HG03442 (cell line): ENCODE data around the gene KCNMB2.
"Not testable (repeated sequence)": the region's sequence is repeated elsewhere in the genome, so short reads cannot be mapped to it uniquely, and the experiment has no call there.

Experiments
- ATAC-seq: cut with Tn5 transposase; IDR thresholded peaks from one replicate; pipeline ENCODE4 v1.9.1; 2021; ENCODE audit warnings: mild to moderate bottlenecking, moderate library complexity; ENCODE audit not compliant: unreplicated experiment

Gene KCNMB2

DNA sequence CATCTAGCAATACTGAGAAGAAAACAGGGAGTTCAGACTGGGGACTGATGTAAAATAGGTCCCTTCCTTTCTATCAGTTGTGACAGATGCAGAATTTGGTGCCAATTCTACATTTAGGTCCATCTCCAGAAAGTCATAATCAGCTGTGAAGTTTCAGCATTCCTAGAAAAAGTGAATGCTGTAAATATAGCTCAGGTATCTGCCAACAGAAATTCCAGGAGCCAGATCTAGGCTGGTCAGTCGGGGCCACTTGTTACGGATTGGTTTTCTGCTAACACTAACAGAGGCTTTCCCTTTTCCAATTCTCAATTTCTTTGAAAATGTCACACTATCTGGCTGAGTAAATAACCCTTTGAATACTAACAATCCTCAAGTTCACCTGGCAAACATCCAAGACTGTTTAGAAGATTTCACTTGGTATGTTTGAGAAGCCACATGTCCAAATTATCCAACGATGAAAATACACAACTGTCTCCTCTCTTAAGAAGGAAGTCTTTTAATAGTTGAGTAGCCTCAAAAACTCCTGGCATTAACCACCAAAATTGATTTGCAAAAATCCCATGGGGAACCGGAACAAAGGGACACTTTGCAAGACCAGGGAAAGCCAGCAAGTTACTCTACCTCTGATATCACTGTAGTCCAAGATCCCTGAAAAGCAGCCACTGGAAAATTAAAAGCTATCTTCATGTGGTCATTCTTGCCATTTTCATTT lies 313.1 kb downstream of the KCNMB2 start:
- ATAC-seq: no peak

GRCh38 chr3:178850450-178851190 lies 314.4 kb downstream of the KCNMB2 start:
- no peak for ATAC-seq

GRCh38 chr3:178851564-178851963 lies 315.3 kb downstream of the KCNMB2 start:
- no peak for ATAC-seq

DNA sequence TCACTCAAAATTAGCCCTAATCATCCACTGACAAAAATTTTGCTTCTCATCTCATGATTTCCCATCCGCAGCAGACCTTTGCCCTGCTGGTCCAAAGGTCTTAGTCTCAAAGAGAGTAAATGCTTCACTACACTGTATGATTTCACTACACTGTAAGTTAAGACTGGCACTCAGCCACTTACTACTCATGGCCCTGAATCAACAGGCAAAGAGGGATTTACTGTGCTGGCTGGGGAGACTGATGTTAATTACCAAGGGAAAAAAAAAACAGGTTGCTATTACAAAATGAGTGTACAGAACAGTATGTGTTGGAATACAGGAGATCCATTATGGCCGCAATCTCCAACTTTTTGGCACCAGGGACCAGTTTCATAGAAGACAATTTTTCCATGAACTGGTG lies 320.6 kb downstream of the KCNMB2 start:
- no peak for ATAC-seq

GRCh38 chr3:178859386-178859785 lies 323.1 kb downstream of the KCNMB2 start:
- ATAC-seq: no peak

DNA sequence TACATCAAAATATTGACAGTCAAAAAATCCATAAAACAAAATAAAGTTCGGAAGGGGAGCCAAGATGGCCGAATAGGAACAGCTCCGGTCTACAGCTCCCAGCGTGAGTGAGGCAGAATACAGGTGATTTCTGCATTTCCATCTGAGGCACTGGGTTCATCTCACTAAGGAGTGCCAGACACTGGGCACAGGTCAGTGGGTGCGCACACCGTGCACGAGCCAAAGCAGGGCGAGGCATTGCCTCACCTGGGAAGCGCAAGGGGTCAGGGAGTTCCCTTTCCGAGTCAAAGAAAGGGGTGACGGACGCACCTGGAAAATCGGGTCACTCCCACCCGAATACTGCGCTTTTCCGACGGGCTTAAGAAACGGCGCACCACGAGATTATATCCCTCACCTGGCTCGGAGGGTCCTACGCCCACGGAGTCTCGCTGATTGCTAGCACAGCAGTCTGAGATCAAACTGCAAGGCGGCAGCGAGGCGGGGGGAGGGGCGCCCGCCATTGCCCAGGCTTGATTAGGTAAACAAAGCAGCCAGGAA lies 323.7 kb downstream of the KCNMB2 start:
- ATAC-seq: not testable (repeated sequence)

- ATAC-seq: no peak
Observed at GRCh38 chr3:178868681-178869080, 332.4 kb downstream of the KCNMB2 start.

DNA sequence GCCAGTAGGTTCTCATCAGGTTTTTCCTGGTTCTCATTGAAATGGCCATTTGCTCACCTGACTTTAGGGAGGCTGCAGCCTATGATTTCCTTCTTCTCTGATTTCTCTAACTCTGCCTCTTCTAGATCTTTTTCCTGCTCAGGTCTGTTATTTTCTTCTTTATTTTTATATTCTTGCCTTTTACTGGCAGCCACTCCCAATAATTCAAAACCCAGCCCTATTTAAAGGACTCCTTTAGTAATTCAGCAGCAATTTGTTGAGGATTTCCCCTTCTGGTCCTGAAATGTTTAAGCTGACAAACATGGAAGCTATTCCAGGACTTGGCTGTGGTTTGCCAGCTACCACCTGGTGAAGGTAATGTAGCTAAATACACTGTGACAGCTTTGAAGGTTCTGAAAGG lies 333.8 kb downstream of the KCNMB2 start:
- ATAC-seq: no peak

DNA sequence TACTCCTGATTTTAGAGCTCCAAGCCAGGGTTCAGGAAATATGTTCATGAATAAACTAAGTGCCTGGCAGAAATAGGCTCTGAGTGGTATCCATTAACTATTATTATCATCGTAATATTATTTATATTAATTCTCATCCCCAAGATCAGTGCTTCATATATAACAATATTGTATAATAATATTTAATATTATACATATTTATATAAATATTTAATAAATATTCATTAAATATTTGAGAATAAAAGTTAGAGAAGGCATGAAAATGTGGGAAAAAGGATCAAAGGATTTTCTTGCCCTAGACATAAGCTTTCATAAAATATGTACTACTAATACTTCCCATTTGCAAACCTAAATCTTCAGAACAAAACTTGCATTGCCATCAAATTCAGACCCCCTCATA lies 338.9 kb downstream of the KCNMB2 start:
- ATAC-seq: no peak

GRCh38 chr3:178875836-178876235 lies 339.6 kb downstream of the KCNMB2 start:
- no peak for ATAC-seq

DNA sequence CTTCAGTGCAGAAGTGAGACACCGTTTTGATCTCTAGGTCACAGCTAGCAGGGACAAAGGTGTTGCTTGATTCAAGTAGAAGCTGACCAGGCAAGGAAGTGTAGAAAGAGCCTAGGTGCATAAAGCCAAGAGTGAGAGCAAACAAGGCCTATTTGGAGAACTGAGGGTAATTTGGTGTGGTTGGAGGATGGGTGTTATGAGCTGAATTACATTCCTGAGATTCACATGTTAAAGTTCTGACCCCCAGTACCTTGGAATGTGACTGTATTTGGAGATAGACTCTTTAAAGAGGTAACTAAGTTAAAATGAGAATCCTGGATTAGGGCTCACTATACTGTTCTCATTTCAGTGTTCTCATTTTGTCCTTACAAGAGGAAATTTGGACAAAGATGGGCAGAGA lies 344.0 kb downstream of the KCNMB2 start:
- no peak for ATAC-seq
